Hepatocyte (in vitro differentiated cells): Measurements from ENCODE around the gene SLC9A7.

Experiments
- EZH2 ChIP-seq: fragments of 200-600 bp; sonication (generic); IDR thresholded peaks from 2 replicates; pipeline ENCODE4 v1.6.1; 2016; ENCODE audit warnings: antibody characterized with exemption, mild to moderate bottlenecking, borderline replicate concordance
- EZH2phosphoT487 ChIP-seq: fragments of 200-600 bp; sonication (generic); IDR thresholded peaks from one replicate; pipeline ENCODE4 v1.6.1; 2018; ENCODE audit warnings: antibody characterized with exemption, mild to moderate bottlenecking, low read depth, moderate library complexity; ENCODE audit not compliant: unreplicated experiment, severe bottlenecking
- TF ChIP-seq, protein P1 (sequence below): fragments of 200-600 bp; sonication (generic); IDR thresholded peaks from 2 replicates; pipeline ENCODE4 v1.5.1; 2016; ENCODE audit warnings: antibody characterized with exemption, mild to moderate bottlenecking; ENCODE audit not compliant: poor library complexity

DNA sequence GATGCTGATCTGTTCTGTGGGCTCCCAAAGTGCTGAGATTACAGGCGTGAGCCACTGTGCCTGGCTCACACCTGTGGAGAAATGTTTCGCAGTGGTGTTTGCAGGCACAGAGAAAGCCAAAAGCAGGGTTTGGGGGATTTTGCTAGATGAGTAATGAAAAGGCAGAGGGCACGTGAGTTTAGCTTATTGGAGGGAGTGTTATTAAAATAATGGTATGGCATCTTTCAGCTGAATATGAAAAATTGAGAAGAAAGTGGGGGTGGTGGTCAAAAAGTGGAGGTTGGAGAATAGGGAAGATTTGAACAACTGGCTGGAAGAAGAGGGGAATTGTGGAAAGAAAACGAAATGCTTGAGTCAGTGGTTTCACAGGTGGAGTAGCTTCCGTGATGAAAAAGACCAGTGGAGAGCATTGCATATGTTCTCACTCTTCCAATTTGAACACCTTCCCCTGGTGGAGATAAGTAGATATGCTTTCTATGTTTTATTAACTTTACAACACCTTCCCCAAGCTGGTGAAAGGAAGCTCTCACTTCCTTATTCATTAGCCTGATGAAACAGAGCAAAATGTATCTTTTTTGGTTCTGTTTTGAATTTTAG lies 186.5 kb downstream of the SLC9A7 start:
- TF ChIP-seq, protein P1, sequence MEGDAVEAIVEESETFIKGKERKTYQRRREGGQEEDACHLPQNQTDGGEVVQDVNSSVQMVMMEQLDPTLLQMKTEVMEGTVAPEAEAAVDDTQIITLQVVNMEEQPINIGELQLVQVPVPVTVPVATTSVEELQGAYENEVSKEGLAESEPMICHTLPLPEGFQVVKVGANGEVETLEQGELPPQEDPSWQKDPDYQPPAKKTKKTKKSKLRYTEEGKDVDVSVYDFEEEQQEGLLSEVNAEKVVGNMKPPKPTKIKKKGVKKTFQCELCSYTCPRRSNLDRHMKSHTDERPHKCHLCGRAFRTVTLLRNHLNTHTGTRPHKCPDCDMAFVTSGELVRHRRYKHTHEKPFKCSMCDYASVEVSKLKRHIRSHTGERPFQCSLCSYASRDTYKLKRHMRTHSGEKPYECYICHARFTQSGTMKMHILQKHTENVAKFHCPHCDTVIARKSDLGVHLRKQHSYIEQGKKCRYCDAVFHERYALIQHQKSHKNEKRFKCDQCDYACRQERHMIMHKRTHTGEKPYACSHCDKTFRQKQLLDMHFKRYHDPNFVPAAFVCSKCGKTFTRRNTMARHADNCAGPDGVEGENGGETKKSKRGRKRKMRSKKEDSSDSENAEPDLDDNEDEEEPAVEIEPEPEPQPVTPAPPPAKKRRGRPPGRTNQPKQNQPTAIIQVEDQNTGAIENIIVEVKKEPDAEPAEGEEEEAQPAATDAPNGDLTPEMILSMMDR, result no peak
- TF ChIP-seq EZH2 (no peak), EZH2phosphoT487 (no peak)
